Measurements from ENCODE around the gene PMP22. TPM values are rescaled to one million over a fixed set of nuclear protein-coding genes. Genes with fewer than 3 reads are reported as not detected.

The PMP22 gene
- total RNA-seq, 1 experiment from 2014 or later = 28.7 TPM

- H3K27ac ChIP-seq (ENCODE audit: low read depth, low read length) = no peak overlapping the region
- TF ChIP-seq, protein P1, sequence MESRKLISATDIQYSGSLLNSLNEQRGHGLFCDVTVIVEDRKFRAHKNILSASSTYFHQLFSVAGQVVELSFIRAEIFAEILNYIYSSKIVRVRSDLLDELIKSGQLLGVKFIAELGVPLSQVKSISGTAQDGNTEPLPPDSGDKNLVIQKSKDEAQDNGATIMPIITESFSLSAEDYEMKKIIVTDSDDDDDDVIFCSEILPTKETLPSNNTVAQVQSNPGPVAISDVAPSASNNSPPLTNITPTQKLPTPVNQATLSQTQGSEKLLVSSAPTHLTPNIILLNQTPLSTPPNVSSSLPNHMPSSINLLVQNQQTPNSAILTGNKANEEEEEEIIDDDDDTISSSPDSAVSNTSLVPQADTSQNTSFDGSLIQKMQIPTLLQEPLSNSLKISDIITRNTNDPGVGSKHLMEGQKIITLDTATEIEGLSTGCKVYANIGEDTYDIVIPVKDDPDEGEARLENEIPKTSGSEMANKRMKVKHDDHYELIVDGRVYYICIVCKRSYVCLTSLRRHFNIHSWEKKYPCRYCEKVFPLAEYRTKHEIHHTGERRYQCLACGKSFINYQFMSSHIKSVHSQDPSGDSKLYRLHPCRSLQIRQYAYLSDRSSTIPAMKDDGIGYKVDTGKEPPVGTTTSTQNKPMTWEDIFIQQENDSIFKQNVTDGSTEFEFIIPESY (IDR thresholded peaks at IDR 0.05; ENCODE audit: extremely low read depth, insufficient replicate concordance, low read length) = no peak
- no peak for TF ChIP-seq POLR2AphosphoS5 (IDR thresholded peaks at IDR 0.05; ENCODE audit: low read depth, low read length)
- no peak for TF ChIP-seq POLR2A (IDR thresholded peaks at IDR 0.05; ENCODE audit: borderline replicate concordance, extremely low read depth, insufficient read depth, insufficient read length)
- no peak for TF ChIP-seq CBX3 (IDR thresholded peaks at IDR 0.05; ENCODE audit: low read depth)
- TF ChIP-seq REST (IDR thresholded peaks at IDR 0.05; ENCODE audit: low read depth) = no peak
- no peak for TF ChIP-seq RAD21 (IDR thresholded peaks at IDR 0.05; ENCODE audit: low read depth)
- TF ChIP-seq EZH2 (IDR thresholded peaks at IDR 0.05) = no peak
- TF ChIP-seq SP1 (IDR thresholded peaks at IDR 0.05; ENCODE audit: low read depth) = no peak
- TF ChIP-seq TCF7L2 (IDR thresholded peaks at IDR 0.05; ENCODE audit: borderline replicate concordance, extremely low read depth, insufficient read depth, insufficient read length) = no peak
- TF ChIP-seq CEBPB (IDR thresholded peaks at IDR 0.05; ENCODE audit: low read depth) = no peak
- no peak for TF ChIP-seq ZFX (IDR thresholded peaks at IDR 0.05)
- TF ChIP-seq FOSL1 (IDR thresholded peaks at IDR 0.05; ENCODE audit: low read depth) = no peak
- no peak for TF ChIP-seq ELF1 (IDR thresholded peaks at IDR 0.05; ENCODE audit: borderline replicate concordance, low read depth)
- TF ChIP-seq, protein P2, sequence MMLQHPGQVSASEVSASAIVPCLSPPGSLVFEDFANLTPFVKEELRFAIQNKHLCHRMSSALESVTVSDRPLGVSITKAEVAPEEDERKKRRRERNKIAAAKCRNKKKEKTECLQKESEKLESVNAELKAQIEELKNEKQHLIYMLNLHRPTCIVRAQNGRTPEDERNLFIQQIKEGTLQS (IDR thresholded peaks at IDR 0.05) = no peak
- TF ChIP-seq SRF (IDR thresholded peaks at IDR 0.05; ENCODE audit: low read depth) = no peak
- H2AFZ ChIP-seq (ENCODE audit: low read depth, low read length, poor library complexity, severe bottlenecking) = no peak overlapping the region
- no peak overlapping the region for H3K4me3 ChIP-seq (replicated peaks in 1 of 2; ENCODE audit: low read depth in 1 of 2, low read length in 2 of 2)
- H3K27me3 ChIP-seq (ENCODE audit: insufficient read depth, low read length) = no peaks in the 10 kb centered on the region
- H3K9me3 ChIP-seq (ENCODE audit: control insufficient read depth in 1 of 2, insufficient read depth in 1 of 2, low read depth in 1 of 2, low read length in 2 of 2) = no peaks in the 10 kb centered on the region
- ChIA-PET CTCF (no interaction called here), RAD21 (ENCODE audit: low non-redundant PET in 1 of 2, low total read pairs in 2 of 2, uncharacterized antibody in 2 of 2, unreplicated experiment in 2 of 2) (no interaction called here), POLR2A (interaction anchor here (1.0 kb wide), 1 partner anchor 14 kb away, joined by 3 read pairs; no protein-coding TSS in a partner anchor)
- ATAC-seq (no peak), DNase-seq (ENCODE audit: low read depth, low spot score) (no peak)
- H3K79me2 ChIP-seq (ENCODE audit: insufficient read depth, low read length) = peaks cover 57% of the 10 kb centered on the region; the same call in 1 of the 2 replicates
- H3K9ac ChIP-seq (ENCODE audit: low read length) = no peak overlapping the region
- no TSS peak for BruUV-seq (replicated peaks)
- H3K9me2 ChIP-seq (ENCODE audit: insufficient read depth) = no peaks in the 10 kb centered on the region
- peaks cover 3 to 4% of the 10 kb centered on the region in 2 experiments; a peak in 3 of 4 replicates for H3K36me3 ChIP-seq (ENCODE audit: control insufficient read depth in 1 of 2, insufficient read depth in 2 of 2, low read length in 2 of 2)
- intact Hi-C loops (cut with micrococcal nuclease) = no loop called here
- no peaks in the 10 kb centered on the region for H3K4me1 ChIP-seq (ENCODE audit: control insufficient read depth in 1 of 2, insufficient read depth in 2 of 2, low read length in 2 of 2)
- no peaks in the 10 kb centered on the region; the same call in 1 of the 2 replicates for H4K20me1 ChIP-seq (ENCODE audit: insufficient read depth)
- H3K4me2 ChIP-seq (ENCODE audit: low read length) = no peak overlapping the region
Measured at GRCh38 chr17:15250135-15250860, 14.8 kb downstream of the PMP22 start.

All from HCT116 (cell line).